ENCODE results near the gene CREB5.
A peak's percentile ranks its signal among the peaks of the same experiment; 100 is the strongest.

CREB5 gene

DNA sequence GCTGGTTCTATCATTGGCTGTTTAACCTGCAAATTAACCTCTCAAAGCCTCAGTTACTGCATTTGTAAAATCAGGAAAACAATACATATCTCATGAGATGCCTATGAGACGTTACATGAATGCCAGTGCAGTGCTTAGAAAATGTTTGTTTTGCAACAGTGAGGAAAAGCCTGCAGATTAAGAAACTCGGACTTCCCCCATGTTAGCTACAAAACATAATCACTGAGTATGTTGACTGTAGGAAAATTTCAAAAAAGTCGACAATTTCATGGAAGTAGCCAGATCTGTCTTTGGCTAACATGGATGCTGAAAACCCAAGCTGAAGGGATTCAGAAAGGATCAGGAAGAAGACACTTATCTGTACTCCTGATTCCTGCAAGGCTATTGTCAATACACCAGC, 424.4 kb downstream of the CREB5 start:
- DNase-seq = no peak

DNA sequence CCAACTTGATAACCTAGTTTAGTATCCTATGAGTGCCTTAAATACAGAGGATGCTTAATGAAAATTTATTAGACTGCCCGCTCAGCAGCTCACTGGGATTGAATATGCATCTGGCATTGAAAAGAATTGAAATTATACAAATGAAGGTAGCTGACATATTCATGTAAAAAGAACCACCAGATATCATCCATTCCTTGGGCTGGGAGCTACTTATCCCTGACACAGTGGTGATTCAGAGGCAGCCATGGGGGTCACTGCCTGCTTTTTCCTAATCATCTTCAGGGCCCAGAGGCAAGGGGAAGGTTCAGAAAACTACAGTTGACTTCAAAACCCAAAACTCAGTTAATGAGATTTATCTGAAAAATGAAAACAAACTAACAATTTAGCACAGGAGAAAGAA, 424.9 kb downstream of the CREB5 start:
- DNase-seq = no peak

- DNase-seq = no peak
Measured at GRCh38 chr7:28840592-28840995, 428.3 kb downstream of the CREB5 start.

DNA sequence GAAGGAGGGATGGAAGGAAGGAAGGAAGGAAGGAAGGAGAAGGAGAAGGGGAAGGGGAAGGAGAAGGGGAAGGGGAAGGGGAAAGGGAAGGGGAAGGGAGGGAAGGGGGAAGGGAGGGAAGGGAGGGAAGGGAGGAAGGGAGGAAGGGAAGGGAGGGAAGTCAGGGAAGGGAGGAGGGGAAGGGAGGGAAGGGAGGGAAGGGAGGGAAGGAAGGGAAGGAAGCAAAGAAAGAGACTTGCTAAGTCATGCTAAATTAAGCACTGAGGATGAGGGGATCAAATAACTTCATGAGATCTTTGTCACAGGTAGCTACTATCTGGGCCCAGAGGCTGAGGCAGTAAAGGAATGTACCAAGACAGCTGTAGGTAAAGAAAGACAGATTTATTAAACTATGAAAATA, 429.4 kb downstream of the CREB5 start:
- DNase-seq = no peak

DNA sequence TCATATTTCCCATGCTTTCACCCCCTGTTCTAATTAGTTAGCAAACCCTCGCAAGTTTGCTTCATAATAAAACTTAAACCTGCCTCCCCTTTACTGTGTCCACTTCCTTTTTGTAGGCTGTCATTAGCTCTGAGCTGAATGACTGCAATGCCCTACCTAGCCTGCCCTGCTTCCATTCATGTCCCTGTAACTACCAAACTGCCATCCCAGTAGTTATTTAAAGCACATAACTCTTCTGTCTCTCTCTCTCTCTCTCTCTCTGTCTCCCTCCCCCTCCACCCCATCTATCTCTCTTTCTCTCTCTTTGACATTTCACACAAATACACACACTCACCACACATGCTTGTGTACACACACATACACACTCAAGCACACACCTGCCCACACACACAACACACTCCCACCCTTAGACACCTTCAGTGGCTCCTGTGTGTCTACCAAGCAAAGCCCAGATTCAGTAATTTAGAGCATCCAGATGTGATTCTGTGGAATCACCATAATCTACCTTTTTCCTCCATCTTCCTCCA, 430.5 kb downstream of the CREB5 start:
- no peak for DNase-seq

DNA sequence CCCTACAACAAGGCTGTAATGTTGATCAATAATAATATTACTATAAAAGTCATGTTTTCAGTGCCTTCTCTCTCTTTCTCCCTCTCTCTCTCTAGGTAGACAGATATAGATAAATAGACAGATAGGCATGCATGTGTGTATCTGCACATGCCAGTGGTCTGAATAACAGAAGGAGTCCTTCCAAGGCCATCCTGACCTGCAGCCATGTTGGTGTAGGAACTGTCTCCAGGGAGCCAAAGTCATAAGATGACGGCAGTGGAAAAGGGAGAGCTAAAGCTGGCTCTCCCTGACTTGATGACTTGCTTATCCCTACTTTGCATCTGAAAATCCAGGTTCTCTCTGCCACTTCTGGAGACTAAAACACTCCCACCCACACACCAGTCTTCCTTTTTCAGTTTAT, 432.8 kb downstream of the CREB5 start:
- no peak for DNase-seq

GRCh38 chr7:28847176-28847575, 434.9 kb downstream of the CREB5 start:
- DNase-seq = no peak

DNA sequence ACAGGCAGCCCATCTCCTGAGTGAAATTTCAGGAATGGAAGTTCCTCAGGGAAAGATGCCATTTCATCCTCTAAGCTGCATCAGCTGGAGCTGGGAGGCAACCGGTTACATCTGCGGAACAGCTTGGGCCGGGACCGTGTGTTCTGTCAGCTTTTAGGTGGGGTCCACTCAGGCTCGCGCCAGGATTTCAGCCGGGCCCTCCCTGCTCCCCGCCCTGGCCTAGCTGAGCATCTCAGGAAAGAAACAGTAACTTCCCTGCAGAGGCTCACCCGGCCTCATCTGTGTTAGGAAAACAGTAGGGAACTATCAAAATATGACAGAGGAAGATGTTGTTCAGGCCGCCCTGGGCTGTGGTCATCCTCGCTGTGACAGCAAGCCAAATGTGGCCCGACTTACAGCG, 435.4 kb downstream of the CREB5 start:
- DNase-seq = no peak

DNA sequence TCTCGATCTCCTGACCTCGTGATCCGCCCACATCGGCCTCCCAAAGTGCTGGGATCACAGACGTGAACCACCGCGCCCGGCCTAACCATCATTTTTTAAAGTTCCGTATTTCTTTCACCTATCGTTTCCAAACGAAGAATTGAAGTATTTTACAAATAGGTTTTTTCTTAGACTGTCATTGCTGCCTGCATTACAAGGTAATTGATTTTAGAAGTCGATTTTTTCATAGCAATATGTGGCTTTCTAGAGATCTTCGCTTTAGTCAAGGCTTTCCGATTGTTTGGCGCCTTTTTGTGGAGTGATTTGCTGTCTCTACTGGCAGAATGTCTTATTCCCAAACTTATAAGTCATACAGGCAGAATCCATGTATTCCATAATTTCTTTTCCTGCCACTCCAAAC, 436.6 kb downstream of the CREB5 start:
- DNase-seq = no peak

- no peak for DNase-seq
Measured at GRCh38 chr7:28850699-28851098, 438.4 kb downstream of the CREB5 start.

DNA sequence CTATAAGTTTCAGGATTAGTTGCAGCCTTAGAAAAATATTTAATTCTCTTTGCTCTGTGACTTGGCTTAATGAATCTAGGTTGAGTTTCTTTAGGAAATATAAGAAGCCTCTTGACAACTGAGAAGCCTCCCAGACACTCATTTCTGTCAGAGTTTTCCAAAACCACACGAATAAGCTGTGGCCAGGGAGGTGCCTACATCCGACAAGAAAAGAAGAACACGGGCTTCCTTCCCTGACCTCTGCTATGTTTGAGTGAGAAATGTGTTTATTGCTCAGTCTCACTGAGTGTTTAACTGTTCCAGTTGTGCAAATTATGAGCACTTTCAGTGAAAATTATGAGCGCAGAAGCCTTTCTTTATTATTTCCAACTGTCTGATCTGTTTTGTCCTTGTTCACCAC, 440.8 kb downstream of the CREB5 start:
- DNase-seq = no peak

GRCh38 chr7:28853834-28854749, 441.8 kb downstream of the CREB5 start:
- DNase-seq = peak; percentile 4 to 58 (median 25)

GRCh38 chr7:28854750-28855074, 442.4 kb downstream of the CREB5 start:
- no peak for DNase-seq

- DNase-seq = no peak
Measured at GRCh38 chr7:28855538-28856217, 443.4 kb downstream of the CREB5 start.

GRCh38 chr7:28856656-28857055, 444.3 kb downstream of the CREB5 start:
- DNase-seq = no peak

- no peak for DNase-seq
Measured at GRCh38 chr7:28858206-28858605, 445.9 kb downstream of the CREB5 start.

- no peak for DNase-seq
Measured at GRCh38 chr7:28858895-28859294, 446.6 kb downstream of the CREB5 start.

DNA sequence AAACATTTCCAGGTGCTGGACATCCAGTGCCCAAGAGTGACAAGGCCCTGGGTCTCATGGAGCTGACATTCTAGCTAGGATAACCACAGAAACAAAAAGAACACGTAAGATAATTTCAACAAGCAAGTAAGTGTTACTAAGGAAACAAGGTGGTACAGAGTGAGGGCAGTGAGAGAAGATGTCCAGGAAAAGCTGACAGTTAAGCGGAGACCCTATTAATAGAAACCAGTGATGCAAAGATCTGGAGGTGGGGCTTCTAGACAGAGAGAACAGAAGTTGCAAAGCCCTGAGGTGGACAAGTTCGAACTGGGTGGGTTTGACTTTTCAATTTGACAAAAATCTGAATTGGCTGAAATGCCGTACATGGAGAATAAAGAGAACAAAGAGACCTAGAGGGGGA, 449.5 kb downstream of the CREB5 start:
- DNase-seq = no peak

DNA sequence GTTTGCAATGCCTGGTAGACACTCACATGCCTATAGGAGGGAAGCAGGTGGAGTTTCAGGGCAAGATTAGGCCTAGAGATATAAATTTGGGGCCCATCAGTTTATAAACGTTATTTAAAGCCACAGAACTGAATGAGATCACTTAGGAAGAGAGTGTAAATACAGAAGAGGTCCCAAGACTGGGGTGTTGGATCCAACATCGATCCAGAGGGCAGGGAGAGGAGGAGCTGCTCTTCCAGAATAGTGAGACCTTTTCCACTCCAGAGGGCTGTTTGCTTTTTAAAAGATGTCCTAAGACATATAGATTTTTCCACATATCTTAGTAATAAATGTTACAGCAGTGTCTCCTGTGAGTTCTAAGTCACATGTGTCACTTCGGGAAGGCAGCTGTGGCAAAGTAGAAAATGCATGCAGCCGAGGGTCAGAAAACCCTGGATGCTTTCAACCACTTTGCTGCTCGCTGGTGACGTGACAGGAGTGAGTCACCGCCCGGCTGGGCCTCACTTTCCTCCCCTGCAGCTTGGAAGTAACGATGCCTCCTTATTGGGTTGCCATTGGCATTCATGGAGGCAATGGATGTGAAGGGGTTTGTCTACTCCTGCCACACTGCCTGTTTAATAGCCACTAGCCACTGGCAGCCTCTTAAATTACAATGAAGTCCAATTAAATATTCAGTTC, 450.4 kb downstream of the CREB5 start:
- no peak for DNase-seq

- no peak for DNase-seq
Measured at GRCh38 chr7:28865601-28866144, 453.4 kb downstream of the CREB5 start.

DNA sequence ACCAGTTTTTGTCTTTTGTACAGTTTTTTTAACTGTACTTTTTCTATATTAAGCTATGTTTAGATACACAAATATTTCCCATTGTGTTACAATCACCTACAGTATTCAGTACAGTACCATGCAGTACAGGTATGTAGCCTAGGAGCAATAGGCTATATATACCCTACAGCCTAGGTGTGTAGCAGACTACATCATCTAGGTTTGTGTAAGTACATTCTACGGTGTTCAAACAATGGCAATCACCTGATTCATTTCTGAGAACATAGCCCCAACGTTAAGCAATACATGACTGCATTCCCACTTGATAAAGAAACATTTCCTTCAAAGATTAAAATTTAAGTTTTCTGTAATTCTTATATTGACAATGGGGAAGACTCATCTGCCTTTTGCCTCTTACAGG, 456.4 kb downstream of the CREB5 start:
- DNase-seq = no peak

- no peak for DNase-seq
Measured at GRCh38 chr7:28871077-28871476, 458.8 kb downstream of the CREB5 start.

DNA sequence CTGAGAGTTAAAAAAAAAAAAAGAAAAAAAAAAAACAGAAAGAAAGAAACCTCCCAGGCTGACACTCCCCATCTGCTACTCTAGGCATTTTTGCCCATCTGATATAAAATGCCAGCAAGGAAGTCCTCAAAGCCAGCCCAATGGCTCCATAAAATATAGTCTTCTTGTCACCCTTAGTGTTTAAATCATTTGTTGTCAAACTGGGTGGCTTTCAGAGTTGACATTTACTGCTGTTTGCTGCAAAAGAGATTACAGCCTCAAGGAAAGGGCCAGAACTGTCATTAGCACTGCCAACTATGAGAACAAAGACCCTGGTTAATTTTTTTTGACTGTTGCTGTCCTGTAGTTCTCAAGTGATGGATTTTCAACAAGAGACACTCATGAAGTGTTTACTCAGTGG, 459.3 kb downstream of the CREB5 start:
- DNase-seq = no peak
